Panc1 (cell line): ENCODE data around the gene IFFO2.

Source experiments
- POLR2AphosphoS5 ChIP-seq: IDR thresholded peaks from 2 replicates; pipeline ENCODE4 v1.6.1; 2012; ENCODE audit warnings: mild to moderate bottlenecking, low read depth, low read length, moderate library complexity
- SIN3A ChIP-seq: IDR thresholded peaks from 2 replicates; pipeline ENCODE4 v1.6.1; 2012; ENCODE audit warnings: low read depth, mild to moderate bottlenecking, low read length, moderate library complexity, borderline replicate concordance; ENCODE audit not compliant: insufficient read depth
- TCF7L2 ChIP-seq: IDR thresholded peaks from 2 replicates; pipeline ENCODE4 v1.6.1; 2011; ENCODE audit warnings: mild to moderate bottlenecking, low read depth, low read length, inconsistent platforms
- TF ChIP-seq, protein P1 (sequence below): fragments of 450-650 bp; IDR thresholded peaks from 2 replicates; pipeline ENCODE4 v1.5.1; 2017; ENCODE audit warnings: mild to moderate bottlenecking
- TF ChIP-seq, protein P2 (sequence below), 2 experiments: IDR thresholded peaks; 2 replicates each; pipeline ENCODE4 v1.6.1; 2011 to 2012; ENCODE audit warnings: low read depth in 2 of 2, control low read depth in 1 of 2, low read length in 1 of 2, mild to moderate bottlenecking in 1 of 2, moderate library complexity in 1 of 2; ENCODE audit not compliant: insufficient read depth in 1 of 2

DNA sequence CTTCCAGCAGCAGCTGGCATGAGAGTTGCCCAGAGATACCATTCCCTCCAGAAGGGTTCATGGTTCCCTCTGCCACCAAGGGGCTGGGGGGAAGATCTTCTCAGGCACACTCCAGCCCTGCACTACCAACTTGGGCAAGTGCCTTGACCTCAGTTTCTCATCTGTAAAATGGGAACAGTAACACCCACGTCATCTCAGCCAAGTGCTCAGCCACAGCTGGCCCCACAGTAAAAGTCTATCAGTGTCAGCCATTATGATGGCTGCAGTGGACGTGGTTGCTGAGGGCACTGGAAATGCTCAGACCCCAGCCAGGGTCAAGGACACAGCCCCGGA lies 80.7 kb downstream of the IFFO2 start:
- TF ChIP-seq, protein P1, sequence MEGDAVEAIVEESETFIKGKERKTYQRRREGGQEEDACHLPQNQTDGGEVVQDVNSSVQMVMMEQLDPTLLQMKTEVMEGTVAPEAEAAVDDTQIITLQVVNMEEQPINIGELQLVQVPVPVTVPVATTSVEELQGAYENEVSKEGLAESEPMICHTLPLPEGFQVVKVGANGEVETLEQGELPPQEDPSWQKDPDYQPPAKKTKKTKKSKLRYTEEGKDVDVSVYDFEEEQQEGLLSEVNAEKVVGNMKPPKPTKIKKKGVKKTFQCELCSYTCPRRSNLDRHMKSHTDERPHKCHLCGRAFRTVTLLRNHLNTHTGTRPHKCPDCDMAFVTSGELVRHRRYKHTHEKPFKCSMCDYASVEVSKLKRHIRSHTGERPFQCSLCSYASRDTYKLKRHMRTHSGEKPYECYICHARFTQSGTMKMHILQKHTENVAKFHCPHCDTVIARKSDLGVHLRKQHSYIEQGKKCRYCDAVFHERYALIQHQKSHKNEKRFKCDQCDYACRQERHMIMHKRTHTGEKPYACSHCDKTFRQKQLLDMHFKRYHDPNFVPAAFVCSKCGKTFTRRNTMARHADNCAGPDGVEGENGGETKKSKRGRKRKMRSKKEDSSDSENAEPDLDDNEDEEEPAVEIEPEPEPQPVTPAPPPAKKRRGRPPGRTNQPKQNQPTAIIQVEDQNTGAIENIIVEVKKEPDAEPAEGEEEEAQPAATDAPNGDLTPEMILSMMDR: no peak
- TF ChIP-seq POLR2AphosphoS5: no peak
- TF ChIP-seq, protein P2, sequence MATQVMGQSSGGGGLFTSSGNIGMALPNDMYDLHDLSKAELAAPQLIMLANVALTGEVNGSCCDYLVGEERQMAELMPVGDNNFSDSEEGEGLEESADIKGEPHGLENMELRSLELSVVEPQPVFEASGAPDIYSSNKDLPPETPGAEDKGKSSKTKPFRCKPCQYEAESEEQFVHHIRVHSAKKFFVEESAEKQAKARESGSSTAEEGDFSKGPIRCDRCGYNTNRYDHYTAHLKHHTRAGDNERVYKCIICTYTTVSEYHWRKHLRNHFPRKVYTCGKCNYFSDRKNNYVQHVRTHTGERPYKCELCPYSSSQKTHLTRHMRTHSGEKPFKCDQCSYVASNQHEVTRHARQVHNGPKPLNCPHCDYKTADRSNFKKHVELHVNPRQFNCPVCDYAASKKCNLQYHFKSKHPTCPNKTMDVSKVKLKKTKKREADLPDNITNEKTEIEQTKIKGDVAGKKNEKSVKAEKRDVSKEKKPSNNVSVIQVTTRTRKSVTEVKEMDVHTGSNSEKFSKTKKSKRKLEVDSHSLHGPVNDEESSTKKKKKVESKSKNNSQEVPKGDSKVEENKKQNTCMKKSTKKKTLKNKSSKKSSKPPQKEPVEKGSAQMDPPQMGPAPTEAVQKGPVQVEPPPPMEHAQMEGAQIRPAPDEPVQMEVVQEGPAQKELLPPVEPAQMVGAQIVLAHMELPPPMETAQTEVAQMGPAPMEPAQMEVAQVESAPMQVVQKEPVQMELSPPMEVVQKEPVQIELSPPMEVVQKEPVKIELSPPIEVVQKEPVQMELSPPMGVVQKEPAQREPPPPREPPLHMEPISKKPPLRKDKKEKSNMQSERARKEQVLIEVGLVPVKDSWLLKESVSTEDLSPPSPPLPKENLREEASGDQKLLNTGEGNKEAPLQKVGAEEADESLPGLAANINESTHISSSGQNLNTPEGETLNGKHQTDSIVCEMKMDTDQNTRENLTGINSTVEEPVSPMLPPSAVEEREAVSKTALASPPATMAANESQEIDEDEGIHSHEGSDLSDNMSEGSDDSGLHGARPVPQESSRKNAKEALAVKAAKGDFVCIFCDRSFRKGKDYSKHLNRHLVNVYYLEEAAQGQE (IDR thresholded peaks at IDR 0.05; ENCODE audit: insufficient read depth in 1 of 2, low read depth in 2 of 2, low read length in 1 of 2): no peak
- no peak for TF ChIP-seq SIN3A
- TF ChIP-seq TCF7L2: no peak
